KOPT-K1 (cell line): Measurements from ENCODE around the gene CAMK1D.

Experiments used
- H3K27ac ChIP-seq: fragments of 200-600 bp; sonication (generic); 2 replicates; pipeline ENCODE4 v1.5.1; 2016; ENCODE audit warnings: antibody characterized with exemption, mild to moderate bottlenecking, low read depth, low read length; ENCODE audit not compliant: poor library complexity, severe bottlenecking
- H3K36me3 ChIP-seq: fragments of 200-600 bp; sonication (generic); 2 replicates; pipeline ENCODE4 v1.5.1; 2017; ENCODE audit warnings: antibody characterized with exemption, mild to moderate bottlenecking, low read length, moderate library complexity; ENCODE audit not compliant: insufficient read depth
- H3K9me3 ChIP-seq: fragments of 200-600 bp; sonication (generic); 2 replicates; pipeline ENCODE4 v1.5.1; 2017; ENCODE audit warnings: antibody characterized with exemption, low read length, mild to moderate bottlenecking; ENCODE audit not compliant: insufficient read depth, poor library complexity, severe bottlenecking

The CAMK1D gene

DNA sequence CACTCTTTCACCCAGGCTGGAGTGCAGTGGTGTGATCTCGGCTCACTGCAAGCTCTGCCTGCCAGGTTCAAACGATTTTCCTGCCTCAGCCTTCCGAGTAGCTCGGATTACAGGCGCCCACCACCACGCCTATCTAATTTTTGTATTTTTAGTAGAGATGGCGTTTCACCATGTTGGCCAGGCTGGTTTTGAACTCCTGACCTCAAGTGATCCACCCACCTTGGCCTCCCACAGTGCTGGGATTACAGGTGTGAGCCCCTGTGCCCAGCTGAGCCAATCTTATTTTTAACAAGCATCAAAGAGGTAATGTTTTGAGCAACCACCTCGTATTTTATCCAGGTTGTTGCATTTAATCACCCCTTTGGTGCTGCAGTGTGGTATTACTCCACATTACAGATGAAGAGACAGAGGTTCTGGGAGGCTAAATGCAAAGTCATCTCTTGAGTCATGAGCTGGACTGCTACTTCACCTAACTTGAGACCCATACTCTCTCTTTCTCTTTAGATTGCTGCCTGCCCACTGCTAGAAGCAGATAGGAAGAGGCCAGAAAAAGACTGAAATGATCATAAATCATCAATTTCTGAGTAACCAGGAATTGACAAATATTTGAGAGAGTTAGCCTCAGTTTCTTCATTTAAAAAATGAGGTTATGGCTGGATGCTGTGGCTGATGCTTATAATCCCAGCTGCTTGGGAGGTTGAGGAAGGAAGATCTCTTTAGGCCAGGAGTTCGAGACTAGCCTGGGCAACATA, 116.2 kb downstream of the CAMK1D start:
- Histone ChIP-seq H3K27ac (no peak overlapping the region), H3K36me3 (no peaks in the 10 kb centered on the region), H3K9me3 (no peaks in the 10 kb centered on the region)

DNA sequence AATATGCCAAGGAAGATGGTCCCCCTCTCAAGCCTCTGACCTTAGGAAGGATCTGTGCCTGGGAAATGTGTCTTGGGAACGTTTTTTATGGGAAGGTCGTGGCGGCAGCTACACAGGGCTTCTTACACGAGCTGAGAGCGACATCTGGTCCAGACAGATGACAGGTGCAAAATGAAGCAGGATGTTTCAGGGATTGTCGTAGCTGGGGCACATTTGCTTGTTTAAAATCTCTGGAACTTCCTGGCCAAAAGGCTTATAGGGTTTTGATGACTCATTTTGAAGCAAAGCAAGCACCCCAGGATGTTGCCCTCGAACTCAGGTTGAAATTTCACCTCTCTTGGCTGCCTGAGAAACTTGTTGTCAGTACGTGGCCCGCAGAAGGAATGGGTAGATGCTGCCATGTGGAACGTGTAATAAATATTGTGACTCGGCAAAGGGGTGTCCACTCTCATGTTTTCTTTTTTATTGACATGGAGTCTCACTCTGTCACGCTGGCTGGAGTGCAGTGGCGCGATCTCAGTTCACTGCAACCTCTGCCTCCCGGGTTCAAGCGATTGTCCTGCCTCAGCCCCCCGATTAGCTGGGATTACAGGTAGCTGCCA, 117.5 kb downstream of the CAMK1D start:
- Histone ChIP-seq H3K9me3 (no peaks in the 10 kb centered on the region), H3K36me3 (no peaks in the 10 kb centered on the region), H3K27ac (no peak overlapping the region)

DNA sequence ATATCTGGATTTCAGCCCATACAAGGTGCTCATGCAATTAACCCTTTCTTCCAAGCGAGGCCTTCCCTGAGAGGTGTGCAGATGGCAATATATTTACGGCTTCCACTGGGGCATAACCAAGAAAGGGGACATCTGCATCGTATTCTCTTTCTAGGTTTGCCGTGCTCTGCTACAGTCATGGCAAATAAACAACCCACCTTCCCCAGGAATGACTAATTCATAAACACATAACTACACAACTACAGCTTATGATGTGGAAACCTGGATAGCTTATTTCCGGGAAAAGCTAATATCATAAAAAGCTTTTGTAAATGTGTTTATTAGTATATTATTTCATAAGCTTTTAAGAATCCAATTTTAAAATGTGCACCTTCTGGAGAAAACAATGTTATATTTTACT, 120.0 kb downstream of the CAMK1D start:
- H3K9me3 ChIP-seq = no peaks in the 10 kb centered on the region
- H3K36me3 ChIP-seq = no peaks in the 10 kb centered on the region
- H3K27ac ChIP-seq = no peak overlapping the region

DNA sequence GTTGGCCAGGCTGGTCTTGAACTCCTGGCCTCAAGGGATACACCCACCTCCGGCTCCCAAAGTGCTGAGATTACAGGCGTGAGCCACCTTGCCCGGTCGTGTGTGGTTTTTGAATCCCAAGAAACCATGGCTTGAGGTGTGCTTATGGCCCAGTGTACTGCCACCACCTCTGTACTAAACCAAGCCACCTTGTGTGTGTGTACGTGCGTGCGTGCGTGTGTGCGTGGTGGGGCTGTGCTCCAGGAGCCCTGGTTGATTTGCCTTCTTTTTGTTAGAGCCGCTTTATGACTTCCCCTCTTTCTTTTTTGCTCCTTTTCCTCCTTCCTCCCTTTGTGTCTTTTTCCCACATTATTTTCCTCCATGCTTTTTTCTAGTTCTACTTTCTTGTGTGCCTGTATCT, 121.4 kb downstream of the CAMK1D start:
- no peaks in the 10 kb centered on the region for H3K9me3 ChIP-seq
- no peaks in the 10 kb centered on the region for H3K36me3 ChIP-seq
- no peak overlapping the region for H3K27ac ChIP-seq

DNA sequence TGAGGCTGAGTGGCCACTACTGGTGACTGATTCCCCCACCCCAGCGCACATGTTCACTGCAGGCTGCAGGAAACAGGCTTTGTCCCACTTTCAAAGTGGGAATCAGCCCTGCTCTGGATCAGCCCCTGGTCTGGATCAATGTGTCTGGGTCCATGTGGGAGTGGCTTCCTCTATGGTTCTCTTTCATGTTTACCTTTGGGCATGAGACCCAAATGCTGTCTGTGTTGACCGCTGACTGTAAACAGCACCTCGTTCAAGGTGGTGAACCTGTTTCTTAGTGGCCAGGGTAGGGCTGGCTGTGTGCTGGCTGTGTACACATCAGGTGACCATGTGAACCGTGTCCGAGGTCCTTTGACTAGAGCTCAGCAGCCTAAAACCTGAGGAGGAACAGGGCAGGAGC, 121.8 kb downstream of the CAMK1D start:
- no peak overlapping the region for H3K27ac ChIP-seq
- no peaks in the 10 kb centered on the region for H3K9me3 ChIP-seq
- no peaks in the 10 kb centered on the region for H3K36me3 ChIP-seq

DNA sequence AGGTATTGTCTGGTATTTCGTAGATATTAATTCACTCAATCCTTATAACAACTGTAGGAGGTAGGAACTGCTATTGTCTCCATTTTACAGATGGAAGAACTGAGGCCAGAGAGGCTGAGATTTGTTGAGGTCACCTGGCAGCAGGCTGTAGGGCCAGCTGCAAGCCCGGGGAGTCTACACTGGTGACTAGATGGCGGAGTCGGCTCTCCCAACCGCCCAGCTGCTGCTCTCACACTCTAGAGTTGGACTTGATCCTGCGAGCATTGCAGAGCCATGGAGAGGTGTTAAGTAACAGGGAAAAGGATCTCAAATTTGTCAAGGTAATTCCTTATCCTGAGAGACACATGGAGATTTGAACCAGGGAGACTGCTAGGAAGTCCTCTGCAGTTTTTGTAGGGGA, 124.1 kb downstream of the CAMK1D start:
- H3K9me3 ChIP-seq = no peaks in the 10 kb centered on the region
- H3K36me3 ChIP-seq = no peaks in the 10 kb centered on the region
- no peak overlapping the region for H3K27ac ChIP-seq

DNA sequence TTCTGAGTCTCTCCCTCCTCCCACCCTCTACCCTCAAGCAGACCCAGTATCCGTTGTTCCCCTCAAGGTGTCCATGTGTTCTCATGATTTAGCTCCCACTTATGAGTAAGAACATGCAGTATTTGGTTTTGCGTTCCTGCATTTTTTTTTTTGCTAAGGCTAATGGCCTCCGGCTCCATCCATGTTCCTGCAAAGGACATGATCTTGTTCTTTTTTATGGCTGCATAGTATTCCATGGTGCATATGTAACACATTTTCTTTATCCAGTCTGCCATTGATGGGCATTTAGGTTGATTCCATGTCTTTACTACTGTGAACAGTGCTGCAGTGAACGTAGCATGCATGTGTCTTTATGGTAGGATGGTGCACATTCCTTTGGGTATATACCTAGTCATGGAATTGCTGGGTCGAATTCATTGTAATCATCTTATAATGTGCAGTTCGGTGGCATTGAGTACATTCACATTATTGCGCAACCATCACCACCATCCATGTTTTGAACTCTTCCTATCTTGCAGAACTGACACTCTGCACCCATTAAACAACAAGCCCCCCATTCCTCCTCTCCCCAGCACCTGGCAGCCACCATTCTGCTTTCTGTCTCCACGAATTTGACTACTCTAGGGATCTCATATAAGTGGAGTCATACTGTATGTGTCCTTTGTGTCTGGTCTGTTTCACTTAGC, 125.5 kb downstream of the CAMK1D start:
- no peaks in the 10 kb centered on the region for H3K9me3 ChIP-seq
- H3K36me3 ChIP-seq = no peaks in the 10 kb centered on the region
- no peak overlapping the region for H3K27ac ChIP-seq

DNA sequence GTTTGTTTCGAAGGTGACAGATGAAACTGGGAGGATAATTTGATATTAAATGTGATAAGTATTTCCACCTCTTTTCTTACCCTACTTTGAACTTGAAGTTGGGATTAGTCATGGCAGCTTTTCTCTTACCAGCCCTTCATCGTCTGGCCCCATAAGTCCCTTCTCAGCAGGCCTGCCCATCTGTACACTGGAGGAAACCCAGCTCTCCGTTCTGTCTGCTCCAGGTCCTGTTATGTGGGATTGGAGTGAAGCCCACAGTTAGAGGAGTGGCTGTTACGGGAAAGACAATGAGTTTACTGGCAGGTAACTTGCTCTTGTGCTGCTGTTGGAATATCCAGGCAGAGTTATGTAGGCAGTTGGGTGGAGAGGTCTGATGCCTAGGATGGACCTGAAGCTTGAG, 127.3 kb downstream of the CAMK1D start:
- Histone ChIP-seq H3K9me3 (peaks cover 4% of the 10 kb centered on the region), H3K27ac (no peak overlapping the region), H3K36me3 (no peaks in the 10 kb centered on the region)

DNA sequence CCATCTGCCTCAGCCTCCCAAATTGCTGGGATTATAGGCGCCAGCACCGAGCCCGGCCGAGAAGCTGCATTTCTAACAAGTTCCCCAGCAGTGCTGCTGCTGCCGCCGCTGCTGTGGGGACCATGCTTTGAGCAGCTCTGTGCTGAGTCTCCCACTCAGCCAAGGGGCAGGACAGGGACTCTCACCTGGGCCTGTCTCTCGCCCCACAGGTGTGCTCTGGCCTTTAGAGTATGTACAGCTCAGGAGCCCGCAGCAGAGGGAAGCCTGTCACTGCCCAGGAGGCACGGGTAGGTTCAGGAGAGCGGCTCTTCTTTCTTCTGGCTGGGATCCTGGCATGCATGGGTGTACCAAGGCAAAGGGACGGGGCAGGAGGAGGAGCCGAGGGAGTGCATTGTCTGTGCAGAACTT, 130.1 kb downstream of the CAMK1D start:
- Histone ChIP-seq H3K27ac (no peak overlapping the region), H3K36me3 (no peaks in the 10 kb centered on the region), H3K9me3 (peaks cover 4% of the 10 kb centered on the region)

DNA sequence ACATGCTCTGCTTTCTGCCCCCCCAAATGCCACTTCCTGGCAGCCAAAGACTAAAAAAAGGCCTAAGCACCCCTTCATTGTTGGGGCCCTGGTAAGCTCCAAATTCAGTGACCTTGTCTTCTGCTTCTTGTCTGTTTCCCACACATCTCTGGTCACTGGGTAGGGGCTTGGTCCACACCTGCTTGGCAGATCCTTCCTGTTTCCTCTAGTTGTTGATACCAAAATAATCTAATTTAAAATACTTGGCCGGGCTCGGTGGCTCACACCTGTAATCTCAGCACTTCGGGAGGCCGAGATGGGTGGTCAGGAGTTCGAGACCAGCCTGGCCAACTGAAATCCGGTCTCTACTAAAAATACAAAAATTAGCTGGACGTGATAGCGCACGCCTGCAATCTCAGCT, 130.6 kb downstream of the CAMK1D start:
- Histone ChIP-seq H3K36me3 (no peaks in the 10 kb centered on the region), H3K9me3 (peaks cover 4% of the 10 kb centered on the region), H3K27ac (no peak overlapping the region)

DNA sequence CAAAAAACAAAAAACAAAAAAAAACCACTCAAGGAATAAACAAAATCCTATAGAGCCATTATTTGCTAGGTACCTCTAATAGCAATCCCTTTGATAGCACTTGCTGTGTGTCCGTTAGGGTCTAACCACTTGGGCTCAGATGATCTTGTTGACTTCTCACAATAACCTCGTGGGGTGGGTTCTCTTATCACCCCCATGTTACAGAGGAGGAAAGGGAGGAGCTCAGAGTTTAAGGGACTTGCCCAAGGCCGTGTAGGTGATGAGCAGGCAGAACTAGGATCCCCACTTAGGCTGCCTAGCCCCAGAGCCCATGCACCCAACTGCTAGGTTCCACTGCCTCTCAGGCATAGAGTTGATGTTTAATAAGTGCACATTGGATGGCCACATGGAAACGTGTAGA, 131.1 kb downstream of the CAMK1D start:
- H3K36me3 ChIP-seq = no peaks in the 10 kb centered on the region
- no peak overlapping the region for H3K27ac ChIP-seq
- peaks cover 4% of the 10 kb centered on the region for H3K9me3 ChIP-seq

DNA sequence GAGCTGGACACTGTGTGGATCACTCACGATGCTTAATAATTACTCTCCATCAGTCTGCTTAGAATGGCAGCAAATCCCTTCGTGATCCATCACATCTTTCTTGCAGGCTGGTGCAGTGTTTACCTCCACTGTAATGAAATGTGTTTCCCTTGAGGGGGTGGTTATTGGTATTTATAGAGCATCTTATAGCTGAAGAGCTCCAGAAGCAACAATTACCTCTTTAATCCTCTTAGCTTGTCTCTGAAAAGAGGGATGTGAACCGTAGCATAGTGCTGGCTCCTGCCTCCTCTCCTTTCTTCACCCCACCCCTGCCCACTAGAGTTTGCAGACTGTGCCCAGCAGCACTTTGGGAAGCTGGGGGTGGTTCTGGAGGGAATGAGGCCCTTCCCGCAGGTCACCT, 132.6 kb downstream of the CAMK1D start:
- Histone ChIP-seq H3K9me3 (peaks cover 4% of the 10 kb centered on the region), H3K36me3 (no peaks in the 10 kb centered on the region), H3K27ac (no peak overlapping the region)

DNA sequence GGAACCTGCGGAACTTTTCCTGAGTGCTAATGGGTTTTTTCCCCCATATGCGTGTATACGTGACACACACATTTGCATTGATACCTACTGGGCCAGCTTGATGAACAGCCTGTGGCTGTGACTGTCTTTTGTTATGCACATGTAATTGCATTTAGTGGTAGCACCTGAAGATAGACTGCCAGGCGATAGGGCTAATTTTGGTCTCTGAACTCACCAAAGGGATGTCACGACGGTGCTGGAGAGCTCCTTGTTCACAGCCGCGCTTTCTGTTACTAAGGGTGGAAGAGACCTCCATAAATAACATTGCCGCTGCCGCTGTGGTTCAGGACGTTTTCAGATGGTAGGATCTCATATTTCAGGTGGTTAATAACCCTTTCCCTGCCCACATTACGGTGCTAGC, 133.2 kb downstream of the CAMK1D start:
- Histone ChIP-seq H3K27ac (no peak overlapping the region), H3K9me3 (peaks cover 4% of the 10 kb centered on the region), H3K36me3 (no peaks in the 10 kb centered on the region)

DNA sequence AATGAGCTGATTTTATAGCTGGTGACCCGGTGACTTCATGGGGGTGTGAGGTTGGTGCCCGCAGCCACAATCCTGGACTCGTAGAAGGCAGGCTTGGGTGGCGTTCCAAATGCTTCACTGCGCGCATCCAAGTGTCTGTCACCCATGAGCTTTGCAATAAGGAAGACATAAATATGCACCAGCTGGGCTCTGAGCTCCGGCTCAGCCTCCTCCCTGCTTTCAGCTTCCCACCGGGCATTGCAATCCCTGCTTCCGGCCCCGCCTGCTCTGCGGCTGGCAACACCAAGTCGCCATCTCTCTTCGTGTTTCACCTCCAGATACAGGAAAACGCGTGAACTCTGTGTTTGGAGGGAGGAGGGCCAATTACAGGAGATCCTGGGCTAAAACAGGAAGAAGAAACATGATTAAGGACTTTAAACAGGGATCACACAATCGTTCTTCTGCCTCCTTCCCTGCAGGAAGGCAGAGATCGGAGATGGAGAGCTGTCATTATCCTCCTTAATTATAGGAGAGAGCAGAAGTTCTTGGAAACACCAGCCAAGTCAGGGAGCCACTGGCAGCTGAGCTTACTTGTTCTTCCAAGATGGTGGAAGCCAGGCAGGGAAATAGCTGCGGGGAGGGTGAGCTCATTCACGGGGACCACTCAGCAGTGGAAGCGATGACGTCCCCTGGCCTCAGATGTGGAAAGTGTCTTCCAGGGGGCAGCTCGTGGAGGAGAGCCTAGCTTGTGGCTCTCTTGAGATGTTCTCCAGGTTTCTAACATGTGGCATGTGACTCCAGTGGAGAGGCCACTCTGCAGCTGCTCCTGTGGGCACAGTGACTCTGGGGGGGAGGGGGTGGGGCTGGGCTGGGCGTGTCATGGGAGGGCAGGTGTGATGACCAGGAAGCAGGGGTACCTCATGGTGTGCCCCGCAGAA, 134.9 kb downstream of the CAMK1D start:
- peaks cover 4% of the 10 kb centered on the region for H3K9me3 ChIP-seq
- H3K36me3 ChIP-seq = no peaks in the 10 kb centered on the region
- H3K27ac ChIP-seq = peak overlapping the region; percentile 75
